Measurements from ENCODE around the gene FRK.

FRK gene

DNA sequence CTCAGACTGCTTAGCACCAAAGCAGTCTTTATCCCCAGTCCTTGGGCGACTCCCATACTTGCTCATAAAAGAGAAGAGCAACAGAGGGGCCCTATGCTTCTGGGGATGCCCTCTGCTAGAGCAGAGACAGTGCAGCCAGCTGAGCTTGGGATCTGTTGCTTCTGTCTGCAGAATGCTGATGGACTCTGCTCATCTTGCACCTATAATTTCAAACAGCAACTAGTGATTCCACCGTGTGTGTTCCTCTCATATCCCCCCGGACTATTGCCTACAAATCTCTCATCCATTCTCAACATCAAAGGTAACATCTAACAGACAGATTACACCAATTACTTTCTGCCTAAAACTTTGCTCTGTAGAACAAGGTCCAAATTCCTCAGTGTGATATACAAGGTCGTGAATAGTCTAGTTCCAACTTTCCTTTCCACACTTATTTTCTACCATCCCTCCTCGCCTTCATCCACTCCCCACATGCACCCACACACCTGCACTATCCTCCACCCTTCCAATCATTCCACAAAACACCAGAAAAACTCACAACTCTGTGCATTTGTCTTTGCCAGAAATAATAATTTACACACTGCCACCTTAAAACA is 62.6 kb downstream of the FRK start:
- TF ChIP-seq, protein P1, sequence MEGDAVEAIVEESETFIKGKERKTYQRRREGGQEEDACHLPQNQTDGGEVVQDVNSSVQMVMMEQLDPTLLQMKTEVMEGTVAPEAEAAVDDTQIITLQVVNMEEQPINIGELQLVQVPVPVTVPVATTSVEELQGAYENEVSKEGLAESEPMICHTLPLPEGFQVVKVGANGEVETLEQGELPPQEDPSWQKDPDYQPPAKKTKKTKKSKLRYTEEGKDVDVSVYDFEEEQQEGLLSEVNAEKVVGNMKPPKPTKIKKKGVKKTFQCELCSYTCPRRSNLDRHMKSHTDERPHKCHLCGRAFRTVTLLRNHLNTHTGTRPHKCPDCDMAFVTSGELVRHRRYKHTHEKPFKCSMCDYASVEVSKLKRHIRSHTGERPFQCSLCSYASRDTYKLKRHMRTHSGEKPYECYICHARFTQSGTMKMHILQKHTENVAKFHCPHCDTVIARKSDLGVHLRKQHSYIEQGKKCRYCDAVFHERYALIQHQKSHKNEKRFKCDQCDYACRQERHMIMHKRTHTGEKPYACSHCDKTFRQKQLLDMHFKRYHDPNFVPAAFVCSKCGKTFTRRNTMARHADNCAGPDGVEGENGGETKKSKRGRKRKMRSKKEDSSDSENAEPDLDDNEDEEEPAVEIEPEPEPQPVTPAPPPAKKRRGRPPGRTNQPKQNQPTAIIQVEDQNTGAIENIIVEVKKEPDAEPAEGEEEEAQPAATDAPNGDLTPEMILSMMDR (IDR thresholded peaks at IDR 0.05; ENCODE audit: borderline replicate concordance, insufficient read depth, low read depth, low read length), result no peak
- H3K4me3 ChIP-seq (ENCODE audit: low read depth, low read length), result no peak overlapping the region

DNA sequence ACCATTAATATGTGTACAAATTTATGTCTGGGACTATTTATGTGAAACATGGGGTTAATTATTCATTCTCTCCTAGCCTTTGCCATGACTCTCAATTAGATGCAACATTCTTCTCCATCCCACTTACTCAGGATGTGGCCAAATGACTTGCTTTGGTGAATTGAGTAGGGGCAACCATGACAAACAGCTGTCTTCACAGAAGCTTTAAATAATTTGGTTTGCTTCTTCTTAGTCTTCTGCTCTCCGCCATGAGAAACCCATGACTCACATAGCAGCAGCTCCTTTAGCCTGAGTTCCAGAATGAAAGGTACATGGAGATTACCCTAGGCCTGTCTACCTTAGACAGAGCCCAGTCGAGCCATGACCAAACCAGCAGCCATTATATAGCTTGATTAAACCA is 74.7 kb downstream of the FRK start:
- no peak overlapping the region for H3K4me3 ChIP-seq (ENCODE audit: low read depth, low read length)
- TF ChIP-seq, protein P1 (IDR thresholded peaks at IDR 0.05; ENCODE audit: borderline replicate concordance, insufficient read depth, low read depth, low read length), result no peak

DNA sequence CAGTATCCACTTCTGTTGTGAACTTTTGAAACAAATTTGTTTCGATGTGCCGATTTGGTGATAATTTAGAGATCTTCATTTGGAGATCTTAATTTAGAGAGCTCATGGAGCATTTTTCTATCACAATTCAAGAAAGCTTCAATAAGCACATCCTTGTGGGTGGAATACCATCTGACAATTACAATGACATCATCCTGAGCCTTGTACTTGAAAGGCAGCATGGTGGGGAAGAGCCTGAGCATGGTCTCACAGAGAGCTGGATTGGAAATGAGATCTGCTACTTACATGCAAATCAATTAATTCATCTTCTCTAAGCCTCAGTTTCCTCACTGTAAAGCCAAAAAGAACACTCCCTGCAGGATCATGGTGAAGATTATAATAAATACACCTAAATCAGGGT is 75.9 kb downstream of the FRK start:
- TF ChIP-seq, protein P1 (IDR thresholded peaks at IDR 0.05; ENCODE audit: borderline replicate concordance, insufficient read depth, low read depth, low read length), result no peak
- no peak overlapping the region for H3K4me3 ChIP-seq (ENCODE audit: low read depth, low read length)

DNA sequence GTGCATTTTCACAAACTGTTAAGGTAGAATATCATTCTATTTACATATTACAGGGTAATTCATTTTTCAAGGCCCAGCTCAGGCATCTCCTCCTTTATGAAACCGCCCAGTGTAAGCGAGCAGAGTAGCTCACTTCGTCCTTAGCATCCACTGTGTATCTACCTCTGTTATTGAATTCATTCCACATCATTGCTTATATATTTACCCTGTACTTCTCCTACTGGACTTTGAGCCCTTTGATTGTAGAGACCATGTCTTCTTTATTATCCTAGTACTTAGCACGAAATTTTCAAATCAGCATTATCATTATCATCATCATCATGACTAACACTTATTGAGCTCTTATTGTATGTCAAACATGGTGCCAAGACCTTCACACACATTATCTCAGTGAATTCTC is 76.7 kb downstream of the FRK start:
- TF ChIP-seq, protein P1 (IDR thresholded peaks at IDR 0.05; ENCODE audit: borderline replicate concordance, insufficient read depth, low read depth, low read length), result no peak
- no peak overlapping the region for H3K4me3 ChIP-seq (ENCODE audit: low read depth, low read length)

DNA sequence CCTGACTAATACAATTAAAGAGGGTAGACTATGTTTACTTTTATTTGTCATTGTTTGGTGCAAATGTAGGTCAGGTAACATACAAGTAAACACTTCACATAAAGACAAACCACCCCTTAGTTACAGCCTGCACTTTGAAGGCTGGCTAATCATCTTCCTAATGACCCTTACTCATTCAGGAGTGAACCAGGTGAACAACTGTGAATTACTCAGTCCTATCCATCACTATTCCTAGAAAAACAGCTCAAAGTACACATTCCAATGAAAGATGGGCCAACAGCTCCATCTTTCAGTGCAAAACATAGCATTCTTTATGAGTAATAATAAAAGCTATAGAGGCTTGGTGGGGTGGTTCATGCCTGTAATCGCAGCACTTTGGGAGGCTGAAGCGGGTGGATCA is 78.2 kb downstream of the FRK start:
- TF ChIP-seq, protein P1 (IDR thresholded peaks at IDR 0.05; ENCODE audit: borderline replicate concordance, insufficient read depth, low read depth, low read length), result no peak
- H3K4me3 ChIP-seq (ENCODE audit: low read depth, low read length), result no peak overlapping the region

DNA sequence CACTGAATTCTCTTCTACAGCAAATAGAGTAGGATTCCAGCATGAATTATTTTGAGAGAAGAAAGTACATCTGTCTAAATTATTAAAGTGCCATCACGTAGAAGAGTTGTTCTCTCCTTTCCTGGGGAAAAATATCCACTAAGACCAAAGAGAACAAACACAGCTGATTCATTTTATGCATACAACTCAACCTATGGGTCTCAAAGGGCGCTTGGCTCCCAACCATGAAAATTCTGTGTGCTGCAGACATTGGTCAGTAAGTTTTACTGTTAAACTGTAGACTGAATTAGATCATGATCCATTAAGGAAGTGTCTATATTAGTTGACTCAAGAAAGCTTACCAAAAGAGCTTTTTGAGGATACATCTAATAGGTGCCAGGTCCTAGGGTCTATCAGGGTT is 83.5 kb downstream of the FRK start:
- TF ChIP-seq, protein P1 (IDR thresholded peaks at IDR 0.05; ENCODE audit: borderline replicate concordance, insufficient read depth, low read depth, low read length), result no peak
- H3K4me3 ChIP-seq (ENCODE audit: low read depth, low read length), result no peak overlapping the region

DNA sequence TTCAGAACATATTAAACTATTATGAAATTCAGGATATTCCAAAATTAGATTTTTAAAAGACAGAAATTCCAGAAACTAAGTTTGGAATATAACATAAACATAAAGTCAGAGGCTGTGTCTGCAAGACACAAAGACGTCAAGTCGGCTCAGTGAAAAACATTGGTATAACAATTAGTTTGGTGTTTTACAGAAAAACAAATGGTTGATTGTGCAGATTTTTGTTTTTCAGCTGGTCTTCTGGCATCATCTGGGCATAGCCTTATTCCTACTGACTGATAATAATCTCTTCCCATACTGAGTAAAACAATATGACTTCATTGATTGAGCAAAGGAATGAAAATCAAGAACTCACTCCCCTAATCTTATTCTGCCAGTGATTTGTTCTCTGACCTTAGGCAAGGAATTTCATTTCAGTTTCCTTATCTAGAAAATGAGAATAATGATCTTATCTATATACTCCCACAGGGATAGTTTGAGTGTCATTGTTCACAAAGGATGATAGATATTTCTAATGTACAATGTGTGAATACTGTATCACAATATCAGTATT is 84.3 kb downstream of the FRK start:
- TF ChIP-seq, protein P1 (IDR thresholded peaks at IDR 0.05; ENCODE audit: borderline replicate concordance, insufficient read depth, low read depth, low read length), result no peak
- H3K4me3 ChIP-seq (ENCODE audit: low read depth, low read length), result no peak overlapping the region

Measured in GM12875 (cell line).